ENCODE measurements around the gene AMBRA1.

The AMBRA1 gene

GRCh38 chr11:46364056-46364455 is 229.8 kb downstream of the AMBRA1 start:
- TF ChIP-seq POLR2AphosphoS5 (IDR thresholded peaks at IDR 0.05; ENCODE audit: low read depth) (no peak; the same call in 1 of the 2 replicates), GABPA (IDR thresholded peaks at IDR 0.05; ENCODE audit: low read depth) (no peak), SPI1 (IDR thresholded peaks at IDR 0.05; ENCODE audit: borderline replicate concordance, low read depth) (no peak), CTCF (IDR thresholded peaks at IDR 0.05; ENCODE audit: insufficient read depth, low read length) (no peak)
- TF ChIP-seq, protein P1, sequence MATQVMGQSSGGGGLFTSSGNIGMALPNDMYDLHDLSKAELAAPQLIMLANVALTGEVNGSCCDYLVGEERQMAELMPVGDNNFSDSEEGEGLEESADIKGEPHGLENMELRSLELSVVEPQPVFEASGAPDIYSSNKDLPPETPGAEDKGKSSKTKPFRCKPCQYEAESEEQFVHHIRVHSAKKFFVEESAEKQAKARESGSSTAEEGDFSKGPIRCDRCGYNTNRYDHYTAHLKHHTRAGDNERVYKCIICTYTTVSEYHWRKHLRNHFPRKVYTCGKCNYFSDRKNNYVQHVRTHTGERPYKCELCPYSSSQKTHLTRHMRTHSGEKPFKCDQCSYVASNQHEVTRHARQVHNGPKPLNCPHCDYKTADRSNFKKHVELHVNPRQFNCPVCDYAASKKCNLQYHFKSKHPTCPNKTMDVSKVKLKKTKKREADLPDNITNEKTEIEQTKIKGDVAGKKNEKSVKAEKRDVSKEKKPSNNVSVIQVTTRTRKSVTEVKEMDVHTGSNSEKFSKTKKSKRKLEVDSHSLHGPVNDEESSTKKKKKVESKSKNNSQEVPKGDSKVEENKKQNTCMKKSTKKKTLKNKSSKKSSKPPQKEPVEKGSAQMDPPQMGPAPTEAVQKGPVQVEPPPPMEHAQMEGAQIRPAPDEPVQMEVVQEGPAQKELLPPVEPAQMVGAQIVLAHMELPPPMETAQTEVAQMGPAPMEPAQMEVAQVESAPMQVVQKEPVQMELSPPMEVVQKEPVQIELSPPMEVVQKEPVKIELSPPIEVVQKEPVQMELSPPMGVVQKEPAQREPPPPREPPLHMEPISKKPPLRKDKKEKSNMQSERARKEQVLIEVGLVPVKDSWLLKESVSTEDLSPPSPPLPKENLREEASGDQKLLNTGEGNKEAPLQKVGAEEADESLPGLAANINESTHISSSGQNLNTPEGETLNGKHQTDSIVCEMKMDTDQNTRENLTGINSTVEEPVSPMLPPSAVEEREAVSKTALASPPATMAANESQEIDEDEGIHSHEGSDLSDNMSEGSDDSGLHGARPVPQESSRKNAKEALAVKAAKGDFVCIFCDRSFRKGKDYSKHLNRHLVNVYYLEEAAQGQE (IDR thresholded peaks at IDR 0.05; ENCODE audit: insufficient replicate concordance, low read depth), result no peak
- no peaks in the 10 kb centered on the region for H3K27me3 ChIP-seq (ENCODE audit: insufficient read depth, poor library complexity, severe bottlenecking)
- peak overlapping the region; percentile 97 for H3K27ac ChIP-seq (replicated peaks)
- DNase-seq (ENCODE audit: low read depth in 1 of 2, low spot score in 1 of 2), result no peak
- H3K4me3 ChIP-seq (replicated peaks; ENCODE audit: insufficient read depth, low read length), result no peak overlapping the region

- H3K27me3 ChIP-seq (ENCODE audit: insufficient read depth, poor library complexity, severe bottlenecking), result no peaks in the 10 kb centered on the region
- H3K4me3 ChIP-seq (replicated peaks; ENCODE audit: insufficient read depth, low read length), result 0 out of 2 replicates have a peak overlapping the region, but pooled peaks have one; percentile 2
- no peak for DNase-seq (ENCODE audit: low read depth in 1 of 2, low spot score in 1 of 2)
- H3K27ac ChIP-seq (replicated peaks), result peak overlapping the region; percentile 97
- TF ChIP-seq CTCF (IDR thresholded peaks at IDR 0.05; ENCODE audit: insufficient read depth, low read length) (no peak), GABPA (IDR thresholded peaks at IDR 0.05; ENCODE audit: low read depth) (no peak), SPI1 (IDR thresholded peaks at IDR 0.05; ENCODE audit: borderline replicate concordance, low read depth) (no peak), POLR2AphosphoS5 (IDR thresholded peaks at IDR 0.05; ENCODE audit: low read depth) (no peak)
- TF ChIP-seq, protein P1 (IDR thresholded peaks at IDR 0.05; ENCODE audit: insufficient replicate concordance, low read depth), result no peak
These were observed 230.3 kb downstream of the AMBRA1 start for GRCh38 chr11:46363455-46364005.

DNA sequence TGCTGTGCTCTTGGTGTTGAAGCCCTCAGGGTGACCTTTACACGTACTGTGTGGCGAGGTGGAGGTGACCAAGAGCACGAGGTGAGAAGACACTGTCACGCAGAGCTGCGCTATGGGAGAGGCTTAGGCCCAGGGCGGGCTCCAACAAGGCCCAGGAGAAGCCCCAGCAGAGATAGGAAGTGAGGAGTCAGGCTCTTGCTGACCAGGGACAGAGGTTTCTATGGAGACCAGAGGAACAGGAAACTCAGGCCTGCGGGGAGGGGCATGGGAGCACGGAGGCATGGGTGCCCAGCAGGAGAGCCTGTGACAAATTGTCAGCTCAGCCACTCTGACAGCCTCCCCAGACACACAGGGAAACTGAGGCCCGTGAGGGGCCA is 230.8 kb downstream of the AMBRA1 start:
- Histone ChIP-seq H3K4me3 (replicated peaks; ENCODE audit: insufficient read depth, low read length) (peak overlapping the region; percentile 59), H3K27ac (replicated peaks) (peak overlapping the region; percentile 97), H3K27me3 (ENCODE audit: insufficient read depth, poor library complexity, severe bottlenecking) (no peaks in the 10 kb centered on the region)
- TF ChIP-seq SPI1 (IDR thresholded peaks at IDR 0.05; ENCODE audit: borderline replicate concordance, low read depth) (peak; percentile 43; the same call in 1 of the 2 replicates), GABPA (IDR thresholded peaks at IDR 0.05; ENCODE audit: low read depth) (no peak)
- DNase-seq (ENCODE audit: low read depth in 1 of 2, low spot score in 1 of 2), result peak in 1 of 2 experiments; percentile 83

DNA sequence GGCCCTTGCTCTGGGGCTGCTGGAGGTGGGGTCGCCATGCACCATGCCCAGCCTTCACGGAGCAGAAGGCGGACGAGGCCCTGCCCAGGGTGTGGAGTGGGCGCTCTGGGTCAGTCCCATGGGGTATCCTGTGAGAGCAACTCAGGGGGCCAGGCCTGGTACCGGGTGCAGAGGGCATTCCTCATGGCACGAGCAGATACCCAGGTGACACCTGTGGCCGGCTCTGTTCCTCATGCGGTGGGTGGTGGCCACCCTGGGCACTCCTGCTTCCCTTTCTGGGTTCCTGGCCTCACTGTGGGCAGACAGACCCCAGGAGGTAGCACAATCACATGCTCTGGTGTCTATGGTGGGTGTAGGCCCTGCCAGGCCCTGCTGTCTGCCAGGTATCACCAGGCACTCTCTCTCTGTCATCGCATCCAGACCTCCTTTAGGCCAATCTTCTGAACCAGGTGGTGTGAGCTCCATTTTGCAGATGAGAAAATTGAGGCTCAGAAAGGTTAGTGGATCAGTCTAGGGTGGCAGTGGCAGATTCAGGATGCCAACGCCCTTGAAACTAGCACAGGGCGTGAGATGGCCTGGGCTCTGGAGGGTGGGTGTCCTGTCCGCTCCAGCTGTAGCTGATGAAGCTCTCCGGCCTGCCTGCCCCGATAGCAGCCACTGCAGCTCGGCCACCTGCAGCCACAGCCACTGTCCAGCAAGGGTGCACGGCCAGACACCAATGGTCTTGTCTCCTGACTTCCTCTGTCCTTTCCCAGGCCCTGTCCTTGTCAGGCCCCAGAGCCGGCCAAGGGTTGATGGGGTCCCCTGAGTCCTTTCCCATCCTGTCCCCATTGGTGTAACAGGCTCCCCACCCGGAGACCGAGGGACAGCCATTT is 231.4 kb downstream of the AMBRA1 start:
- no peak for TF ChIP-seq SPI1 (IDR thresholded peaks at IDR 0.05; ENCODE audit: borderline replicate concordance, low read depth)
- TF ChIP-seq POLR2AphosphoS5 (IDR thresholded peaks at IDR 0.05; ENCODE audit: low read depth), result peak; percentile 47; the same call in 1 of the 2 replicates
- no peaks in the 10 kb centered on the region for H3K27me3 ChIP-seq (ENCODE audit: insufficient read depth, poor library complexity, severe bottlenecking)
- DNase-seq (ENCODE audit: low read depth in 1 of 2, low spot score in 1 of 2), result no peak
- peak overlapping the region; percentile 59 for H3K4me3 ChIP-seq (replicated peaks; ENCODE audit: insufficient read depth, low read length)
- H3K27ac ChIP-seq (replicated peaks), result peak overlapping the region; percentile 97
